HEK293 (cell line): ENCODE measurements around the gene ZDHHC24.

Experiments used
- BCL6B ChIP-seq: fragments of 450-650 bp; formaldehyde crosslinking; IDR thresholded peaks from 2 replicates; pipeline ENCODE4 v1.5.1; 2017; ENCODE audit warnings: missing biosample characterization, missing genetic modification characterization
- GLI2 ChIP-seq: fragments of 450-650 bp; formaldehyde crosslinking; IDR thresholded peaks from 2 replicates; pipeline ENCODE4; 2017; ENCODE audit warnings: missing biosample characterization, missing genetic modification characterization, low read depth, borderline replicate concordance
- INSM2 ChIP-seq: fragments of 450-650 bp; formaldehyde crosslinking; IDR thresholded peaks from 2 replicates; pipeline ENCODE4 v1.5.1; 2016; ENCODE audit warnings: missing biosample characterization, missing genetic modification characterization
- KLF7 ChIP-seq: fragments of 450-650 bp; formaldehyde crosslinking; IDR thresholded peaks from 2 replicates; pipeline ENCODE4 v1.5.1; 2016; ENCODE audit warnings: missing biosample characterization, missing genetic modification characterization, borderline replicate concordance
- KLF8 ChIP-seq: fragments of 450-650 bp; formaldehyde crosslinking; IDR thresholded peaks from 2 replicates; pipeline ENCODE4 v1.5.1; 2016; ENCODE audit warnings: missing biosample characterization, missing genetic modification characterization
- MEIS1 ChIP-seq: sonication (generic); formaldehyde crosslinking; IDR thresholded peaks from 2 replicates; pipeline ENCODE4 v1.8.1; 2022; ENCODE audit warnings: missing genetic modification reagents, mild to moderate bottlenecking, borderline replicate concordance
- MZF1 ChIP-seq: fragments of 450-650 bp; formaldehyde crosslinking; IDR thresholded peaks from 2 replicates; pipeline ENCODE4 v1.5.1; 2017; ENCODE audit warnings: missing biosample characterization, missing genetic modification characterization, borderline replicate concordance
- REST ChIP-seq: fragments of 450-650 bp; formaldehyde crosslinking; IDR thresholded peaks from 2 replicates; pipeline ENCODE4 v1.5.1; 2016; ENCODE audit warnings: missing biosample characterization, missing genetic modification characterization
- SP3 ChIP-seq: fragments of 450-650 bp; formaldehyde crosslinking; IDR thresholded peaks from 2 replicates; pipeline ENCODE4 v1.5.1; 2016; ENCODE audit warnings: missing biosample characterization, missing genetic modification characterization
- WT1 ChIP-seq: fragments of 450-650 bp; formaldehyde crosslinking; IDR thresholded peaks from 2 replicates; pipeline ENCODE4 v1.5.1; 2016; ENCODE audit warnings: missing biosample characterization, missing genetic modification characterization
- ZBTB1 ChIP-seq: fragments of 450-650 bp; formaldehyde crosslinking; IDR thresholded peaks from 2 replicates; pipeline ENCODE4 v1.5.1; 2016; ENCODE audit warnings: missing biosample characterization, missing genetic modification characterization
- ZNF398 ChIP-seq: fragments of 450-650 bp; formaldehyde crosslinking; IDR thresholded peaks from 2 replicates; pipeline ENCODE4 v1.5.1; 2017; ENCODE audit warnings: missing biosample characterization, missing genetic modification characterization
- ZNF449 ChIP-seq: fragments of 450-650 bp; formaldehyde crosslinking; IDR thresholded peaks from 2 replicates; pipeline ENCODE4 v1.5.1; 2017; ENCODE audit warnings: missing biosample characterization, mild to moderate bottlenecking, missing genetic modification characterization, moderate library complexity
- ZNF513 ChIP-seq: fragments of 450-650 bp; IDR thresholded peaks from 2 replicates; pipeline ENCODE4 v1.5.1; 2018; ENCODE audit warnings: missing biosample characterization, missing genetic modification characterization
- ZNF544 ChIP-seq: fragments of 450-650 bp; formaldehyde crosslinking; IDR thresholded peaks from 2 replicates; pipeline ENCODE4 v1.5.0; 2017; ENCODE audit warnings: missing biosample characterization, missing genetic modification characterization
- ZNF549 ChIP-seq: fragments of 450-650 bp; IDR thresholded peaks from 2 replicates; pipeline ENCODE4 v1.5.1; 2018; ENCODE audit warnings: missing biosample characterization, missing genetic modification characterization, mild to moderate bottlenecking, inconsistent platforms, moderate library complexity
- ZNF585B ChIP-seq: fragments of 450-650 bp; formaldehyde crosslinking; IDR thresholded peaks from 2 replicates; pipeline ENCODE4 v1.5.1; 2016; ENCODE audit warnings: missing biosample characterization, missing genetic modification characterization
- ZNF645 ChIP-seq: fragments of 450-650 bp; formaldehyde crosslinking; IDR thresholded peaks from 2 replicates; pipeline ENCODE4; 2016; ENCODE audit warnings: missing biosample characterization, missing genetic modification characterization
- ZNF768 ChIP-seq: fragments of 450-650 bp; formaldehyde crosslinking; IDR thresholded peaks from 2 replicates; pipeline ENCODE4 v1.5.1; 2018; ENCODE audit warnings: missing biosample characterization, mild to moderate bottlenecking, missing genetic modification characterization
- ZSCAN30 ChIP-seq: fragments of 450-650 bp; IDR thresholded peaks from 2 replicates; pipeline ENCODE4 v1.5.1; 2018; ENCODE audit warnings: missing biosample characterization, mild to moderate bottlenecking, missing genetic modification characterization, moderate library complexity
- ZSCAN4 ChIP-seq: fragments of 450-650 bp; formaldehyde crosslinking; IDR thresholded peaks from 2 replicates; pipeline ENCODE4 v1.5.1; 2017; ENCODE audit warnings: missing biosample characterization, missing genetic modification characterization

Gene ZDHHC24

GRCh38 chr11:66480117-66480938, 65.5 kb downstream of the ZDHHC24 start, which contains the start of gene DPP3 (continued):
- no peak for TF ChIP-seq ZNF513
- no peak for TF ChIP-seq BCL6B (tag by site-specific recombination)
- TF ChIP-seq INSM2 (tag by site-specific recombination): peak; percentile 19; the same call in 1 of the 2 replicates
- peak; percentile 52; the same call in 1 of the 2 replicates for TF ChIP-seq ZNF449 (tag by site-specific recombination)
- no peak for TF ChIP-seq ZNF544 (tag by site-specific recombination)
- no peak for TF ChIP-seq REST
- no peak for TF ChIP-seq GLI2
- TF ChIP-seq KLF8 (tag by site-specific recombination): no peak
- no peak for TF ChIP-seq ZNF585B (tag by site-specific recombination)
- no peak for TF ChIP-seq MEIS1 (CRISPR knock-in tag)
- no peak for TF ChIP-seq ZNF645 (tag by site-specific recombination)
- TF ChIP-seq ZNF398 (tag by site-specific recombination): no peak
- no peak for TF ChIP-seq WT1 (tag by site-specific recombination)
- TF ChIP-seq MZF1 (tag by site-specific recombination): no peak
- TF ChIP-seq ZSCAN30 (tag by site-specific recombination): 0 out of 2 replicates have a peak, but pooled peaks have one; percentile 13
- no peak for TF ChIP-seq ZNF549 (tag by site-specific recombination)
- TF ChIP-seq ZSCAN4 (tag by site-specific recombination): 0 out of 2 replicates have a peak, but pooled peaks have one; percentile 5
- TF ChIP-seq ZBTB1 (tag by site-specific recombination): no peak
- peak; percentile 88 for TF ChIP-seq SP3
- peak; percentile 44; the same call in 1 of the 2 replicates for TF ChIP-seq KLF7 (tag by site-specific recombination)
- TF ChIP-seq ZNF768: no peak
